Rectal smooth muscle tissue (tissue), 1 donor: ENCODE data around the gene EQTN.

Experiments used
- H3K27ac ChIP-seq: one replicate; pipeline ENCODE4 v1.7.0; 2013; ENCODE audit warnings: low read depth, low read length, inconsistent platforms
- H3K27me3 ChIP-seq: one replicate; pipeline ENCODE4 v1.7.0; 2013; ENCODE audit warnings: low read length; ENCODE audit not compliant: control insufficient read depth, insufficient read depth
- H3K36me3 ChIP-seq: one replicate; pipeline ENCODE4 v1.7.0; 2013; ENCODE audit warnings: low read length; ENCODE audit not compliant: control insufficient read depth, insufficient read depth
- H3K4me1 ChIP-seq: one replicate; pipeline ENCODE4 v1.7.0; 2013; ENCODE audit warnings: low read length; ENCODE audit not compliant: control insufficient read depth, insufficient read depth
- H3K4me3 ChIP-seq: one replicate; pipeline ENCODE4 v1.7.0; 2013; ENCODE audit warnings: low read length
- H3K9ac ChIP-seq: one replicate; pipeline ENCODE4 v1.7.0; 2013; ENCODE audit warnings: low read length

Gene EQTN

GRCh38 chr9:27333241-27334052, 36.5 kb upstream of the EQTN start:
- H3K27ac ChIP-seq: no peak overlapping the region
- H3K9ac ChIP-seq: no peak overlapping the region
- no peaks in the 10 kb centered on the region for H3K27me3 ChIP-seq
- no peak overlapping the region for H3K4me3 ChIP-seq
- no peaks in the 10 kb centered on the region for H3K36me3 ChIP-seq
- peaks cover 8% of the 10 kb centered on the region for H3K4me1 ChIP-seq

GRCh38 chr9:27331393-27331792, 34.4 kb upstream of the EQTN start:
- Histone ChIP-seq H3K4me1 (peaks cover 3% of the 10 kb centered on the region), H3K36me3 (peaks cover 5% of the 10 kb centered on the region), H3K27ac (no peak overlapping the region), H3K9ac (no peak overlapping the region), H3K27me3 (no peaks in the 10 kb centered on the region), H3K4me3 (no peak overlapping the region)

- H3K4me1 ChIP-seq: peaks cover 3% of the 10 kb centered on the region
- H3K27me3 ChIP-seq: no peaks in the 10 kb centered on the region
- H3K36me3 ChIP-seq: peaks cover 5% of the 10 kb centered on the region
- no peak overlapping the region for H3K4me3 ChIP-seq
- no peak overlapping the region for H3K27ac ChIP-seq
- H3K9ac ChIP-seq: no peak overlapping the region
These were observed 32.3 kb upstream of the EQTN start for GRCh38 chr9:27329291-27329690.

- H3K27me3 ChIP-seq: no peaks in the 10 kb centered on the region
These were observed 31.5 kb upstream of the EQTN start for GRCh38 chr9:27328483-27328882.

GRCh38 chr9:27311184-27311583, 14.2 kb upstream of the EQTN start:
- H3K27me3 ChIP-seq: no peaks in the 10 kb centered on the region
- H3K9ac ChIP-seq: no peak overlapping the region
- H3K4me3 ChIP-seq: no peak overlapping the region
- H3K36me3 ChIP-seq: no peaks in the 10 kb centered on the region
- H3K4me1 ChIP-seq: no peaks in the 10 kb centered on the region
- no peak overlapping the region for H3K27ac ChIP-seq

More at GRCh38 chr9:27328483-27328882, 31.5 kb upstream of the EQTN start:
- Histone ChIP-seq H3K9ac (no peak overlapping the region), H3K36me3 (peaks cover 5% of the 10 kb centered on the region), H3K27ac (no peak overlapping the region), H3K4me1 (peaks cover 2% of the 10 kb centered on the region), H3K4me3 (no peak overlapping the region)

GRCh38 chr9:27310582-27310981, 13.6 kb upstream of the EQTN start:
- no peaks in the 10 kb centered on the region for H3K4me1 ChIP-seq
- H3K27ac ChIP-seq: no peak overlapping the region
- H3K4me3 ChIP-seq: no peak overlapping the region
- no peaks in the 10 kb centered on the region for H3K27me3 ChIP-seq
- H3K9ac ChIP-seq: no peak overlapping the region
- H3K36me3 ChIP-seq: no peaks in the 10 kb centered on the region

GRCh38 chr9:27308691-27309390, 11.9 kb upstream of the EQTN start:
- no peaks in the 10 kb centered on the region for H3K36me3 ChIP-seq
- H3K4me3 ChIP-seq: no peak overlapping the region
- no peaks in the 10 kb centered on the region for H3K4me1 ChIP-seq
- no peaks in the 10 kb centered on the region for H3K27me3 ChIP-seq
- no peak overlapping the region for H3K9ac ChIP-seq
- H3K27ac ChIP-seq: no peak overlapping the region

GRCh38 chr9:27304521-27304920, 7.6 kb upstream of the EQTN start:
- Histone ChIP-seq H3K27ac (no peak overlapping the region), H3K36me3 (no peaks in the 10 kb centered on the region), H3K9ac (no peak overlapping the region), H3K4me1 (no peaks in the 10 kb centered on the region), H3K27me3 (no peaks in the 10 kb centered on the region), H3K4me3 (no peak overlapping the region)

GRCh38 chr9:27303219-27303618, 6.3 kb upstream of the EQTN start:
- Histone ChIP-seq H3K36me3 (no peaks in the 10 kb centered on the region), H3K9ac (no peak overlapping the region), H3K4me1 (no peaks in the 10 kb centered on the region), H3K27ac (no peak overlapping the region), H3K4me3 (no peak overlapping the region), H3K27me3 (no peaks in the 10 kb centered on the region)

- no peak overlapping the region for H3K4me3 ChIP-seq
These were observed 3.0 kb downstream of the EQTN start for GRCh38 chr9:27293996-27294395.

GRCh38 chr9:27292659-27293405, 4.1 kb downstream of the EQTN start:
- Histone ChIP-seq H3K4me1 (no peaks in the 10 kb centered on the region), H3K9ac (no peak overlapping the region), H3K4me3 (no peak overlapping the region), H3K27ac (no peak overlapping the region), H3K36me3 (no peaks in the 10 kb centered on the region), H3K27me3 (no peaks in the 10 kb centered on the region)

More at GRCh38 chr9:27293996-27294395, 3.0 kb downstream of the EQTN start:
- no peaks in the 10 kb centered on the region for H3K36me3 ChIP-seq
- no peak overlapping the region for H3K9ac ChIP-seq
- H3K27ac ChIP-seq: no peak overlapping the region
- H3K4me1 ChIP-seq: no peaks in the 10 kb centered on the region
- H3K27me3 ChIP-seq: no peaks in the 10 kb centered on the region

GRCh38 chr9:27291292-27291691, 5.7 kb downstream of the EQTN start:
- Histone ChIP-seq H3K27me3 (no peaks in the 10 kb centered on the region), H3K36me3 (no peaks in the 10 kb centered on the region), H3K4me1 (no peaks in the 10 kb centered on the region), H3K4me3 (no peak overlapping the region), H3K9ac (no peak overlapping the region), H3K27ac (no peak overlapping the region)
